ENCODE results near the gene ARHGAP44. TPM values are rescaled to one million over a fixed set of nuclear protein-coding genes. Genes with fewer than 3 reads are reported as not detected.
A peak's percentile ranks its signal among the peaks of the same experiment; 100 is the strongest.

The ARHGAP44 gene
- total RNA-seq, 1 donor: 1.3 TPM

DNA sequence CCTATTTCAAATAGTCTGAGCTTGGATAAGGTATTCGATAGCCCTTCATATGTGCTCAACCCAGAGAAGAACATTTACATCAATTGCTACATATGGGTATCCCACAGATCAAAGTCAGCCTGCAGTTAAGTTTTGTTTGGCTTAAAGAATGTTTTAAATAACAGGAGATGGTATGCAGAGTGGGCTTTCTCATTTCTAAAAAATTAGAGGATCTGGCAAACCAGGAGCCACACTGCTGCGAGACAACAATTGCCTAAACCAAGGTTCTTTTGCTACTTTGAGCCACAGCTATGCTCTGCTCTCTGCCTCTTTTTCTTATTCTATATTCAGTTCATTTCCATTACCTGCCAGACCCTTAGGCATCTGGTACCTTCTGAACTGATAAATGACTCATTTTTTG is 30.2 kb upstream of the ARHGAP44 start:
- TF ChIP-seq, protein P1, sequence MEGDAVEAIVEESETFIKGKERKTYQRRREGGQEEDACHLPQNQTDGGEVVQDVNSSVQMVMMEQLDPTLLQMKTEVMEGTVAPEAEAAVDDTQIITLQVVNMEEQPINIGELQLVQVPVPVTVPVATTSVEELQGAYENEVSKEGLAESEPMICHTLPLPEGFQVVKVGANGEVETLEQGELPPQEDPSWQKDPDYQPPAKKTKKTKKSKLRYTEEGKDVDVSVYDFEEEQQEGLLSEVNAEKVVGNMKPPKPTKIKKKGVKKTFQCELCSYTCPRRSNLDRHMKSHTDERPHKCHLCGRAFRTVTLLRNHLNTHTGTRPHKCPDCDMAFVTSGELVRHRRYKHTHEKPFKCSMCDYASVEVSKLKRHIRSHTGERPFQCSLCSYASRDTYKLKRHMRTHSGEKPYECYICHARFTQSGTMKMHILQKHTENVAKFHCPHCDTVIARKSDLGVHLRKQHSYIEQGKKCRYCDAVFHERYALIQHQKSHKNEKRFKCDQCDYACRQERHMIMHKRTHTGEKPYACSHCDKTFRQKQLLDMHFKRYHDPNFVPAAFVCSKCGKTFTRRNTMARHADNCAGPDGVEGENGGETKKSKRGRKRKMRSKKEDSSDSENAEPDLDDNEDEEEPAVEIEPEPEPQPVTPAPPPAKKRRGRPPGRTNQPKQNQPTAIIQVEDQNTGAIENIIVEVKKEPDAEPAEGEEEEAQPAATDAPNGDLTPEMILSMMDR (IDR thresholded peaks at IDR 0.05; ENCODE audit: insufficient read depth, low read depth, low read length): no peak
- no peak for DNase-seq (ENCODE audit: low read depth)
- H3K4me3 ChIP-seq (ENCODE audit: low read depth, low read length): no peak overlapping the region

DNA sequence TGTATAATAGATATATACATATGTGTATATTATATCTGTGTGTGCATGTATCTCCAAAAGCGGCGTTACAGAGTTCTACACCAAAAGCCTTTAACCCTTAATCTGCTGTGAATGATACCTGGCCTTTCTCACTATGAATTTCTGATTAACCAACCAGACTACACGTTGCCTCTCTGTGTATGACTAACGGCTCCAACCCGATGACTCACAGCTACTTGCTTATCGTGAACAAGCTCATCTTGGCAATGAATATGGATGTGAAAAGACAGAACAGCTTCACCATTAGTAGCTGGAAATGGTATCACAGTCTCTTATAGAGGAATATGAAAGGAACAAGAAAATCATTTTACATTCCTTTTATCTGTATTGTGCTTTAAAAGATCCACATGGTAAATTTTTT is 23.8 kb upstream of the ARHGAP44 start:
- TF ChIP-seq, protein P1 (IDR thresholded peaks at IDR 0.05; ENCODE audit: insufficient read depth, low read depth, low read length): no peak
- DNase-seq (ENCODE audit: low read depth): peak; percentile 80
- H3K4me3 ChIP-seq (ENCODE audit: low read depth, low read length): no peak overlapping the region

DNA sequence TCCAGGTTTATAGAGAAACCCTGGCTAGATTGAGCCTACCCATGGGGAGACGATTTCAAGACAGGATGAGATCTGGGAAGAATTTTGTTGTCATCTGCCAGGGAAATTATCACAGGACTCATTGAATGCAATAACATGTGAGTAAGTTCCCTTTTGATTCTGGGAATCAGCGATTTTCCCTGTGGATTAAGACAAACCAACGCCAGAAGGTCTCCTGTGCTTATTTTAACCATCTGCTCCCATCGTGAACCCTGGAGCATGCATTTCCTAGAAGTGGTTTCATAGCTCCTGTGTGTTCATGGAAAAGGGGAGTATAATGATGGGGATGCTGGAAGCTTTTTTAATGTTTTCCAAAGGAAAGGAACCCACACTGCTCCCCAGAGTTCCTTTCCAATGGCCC is 21.0 kb upstream of the ARHGAP44 start:
- H3K4me3 ChIP-seq (ENCODE audit: low read depth, low read length): no peak overlapping the region
- DNase-seq (ENCODE audit: low read depth): no peak
- TF ChIP-seq, protein P1 (IDR thresholded peaks at IDR 0.05; ENCODE audit: insufficient read depth, low read depth, low read length): no peak

DNA sequence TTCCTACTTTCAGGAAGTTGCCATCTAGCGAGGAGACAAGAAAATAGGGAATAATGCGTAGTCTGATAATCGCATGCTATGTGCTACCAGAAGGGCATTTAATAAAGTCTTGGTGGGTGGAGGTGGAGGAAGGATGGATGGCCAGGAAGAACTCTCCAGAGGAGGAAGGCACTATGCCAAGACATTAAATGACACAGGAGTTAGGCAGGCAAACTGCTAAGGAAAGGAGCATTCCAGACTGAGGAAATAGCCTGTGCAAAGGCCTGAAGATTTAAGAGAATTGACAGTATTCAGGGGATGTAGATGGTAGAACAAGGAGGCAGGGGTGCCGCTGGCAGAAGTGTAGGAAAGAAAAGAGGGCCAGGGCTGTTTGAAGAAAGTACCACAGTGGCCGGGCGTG is 19.3 kb upstream of the ARHGAP44 start:
- H3K4me3 ChIP-seq (ENCODE audit: low read depth, low read length): no peak overlapping the region
- no peak for DNase-seq (ENCODE audit: low read depth)
- TF ChIP-seq, protein P1 (IDR thresholded peaks at IDR 0.05; ENCODE audit: insufficient read depth, low read depth, low read length): no peak

DNA sequence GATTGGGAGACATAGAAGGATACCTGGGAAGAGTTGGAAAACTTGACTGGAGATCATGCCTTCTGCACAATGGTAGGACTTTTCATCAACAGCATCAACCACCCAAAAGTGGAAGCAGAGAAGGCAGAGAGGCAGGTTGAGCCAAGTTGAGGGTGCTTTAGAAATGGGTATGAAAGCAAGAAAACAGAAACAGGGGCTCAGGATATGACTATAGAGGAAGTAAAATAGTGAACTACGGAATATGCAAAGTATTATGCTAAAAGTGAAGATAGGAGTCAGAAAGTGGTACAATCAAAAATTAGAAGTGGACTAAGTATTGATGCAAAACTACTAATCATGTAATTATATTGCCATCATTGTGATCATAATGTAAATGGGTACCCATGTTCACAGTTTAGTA is 16.1 kb upstream of the ARHGAP44 start:
- TF ChIP-seq, protein P1 (IDR thresholded peaks at IDR 0.05; ENCODE audit: insufficient read depth, low read depth, low read length): no peak
- no peak overlapping the region for H3K4me3 ChIP-seq (ENCODE audit: low read depth, low read length)
- DNase-seq (ENCODE audit: low read depth): no peak

DNA sequence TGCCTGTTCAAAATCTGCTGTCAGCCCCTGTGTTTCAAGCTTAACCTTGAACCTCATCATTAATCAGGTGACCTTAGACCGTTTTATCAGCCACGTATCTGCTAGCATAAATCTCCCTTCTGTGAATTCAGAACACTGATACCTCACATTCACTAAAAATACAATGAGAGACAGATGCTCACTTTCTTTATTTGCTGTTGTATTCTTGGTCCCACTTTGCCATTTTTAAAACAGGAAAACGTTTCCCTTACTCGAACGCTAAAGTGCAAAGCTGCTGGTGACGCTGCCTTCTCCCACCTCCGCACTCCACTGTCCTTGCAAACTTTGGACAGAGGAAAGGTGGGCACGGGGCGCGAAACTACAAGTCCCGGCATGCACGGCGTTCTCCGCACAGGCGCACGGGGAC is 220 bp upstream of the ARHGAP44 start:
- TF ChIP-seq, protein P1 (IDR thresholded peaks at IDR 0.05; ENCODE audit: insufficient read depth, low read depth, low read length): no peak
- no peak for DNase-seq (ENCODE audit: low read depth)

More for the DNA sequence above, 220 bp upstream of the ARHGAP44 start:
- H3K4me3 ChIP-seq (ENCODE audit: low read depth, low read length): peak overlapping the region; percentile 62
